Measurements from ENCODE around the gene RXFP1.

The RXFP1 gene

DNA sequence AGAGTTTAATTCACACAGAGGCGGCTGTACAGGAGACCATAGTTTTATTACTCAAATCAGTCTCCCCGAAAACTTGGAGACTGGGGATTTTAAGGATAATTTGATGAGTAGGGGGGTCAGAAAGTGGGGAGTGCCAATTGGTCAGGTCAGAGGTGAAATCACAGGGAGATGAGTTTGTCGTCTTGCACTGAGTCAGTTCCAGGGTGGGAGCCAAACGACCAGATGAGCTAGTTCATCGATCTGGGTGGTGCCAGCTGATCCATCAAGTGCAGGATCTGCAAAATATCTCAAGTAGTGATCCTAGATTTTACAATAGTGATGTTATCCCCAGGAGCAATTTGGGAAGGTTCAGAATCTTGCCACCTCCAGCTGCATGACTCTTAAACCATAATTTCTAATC lies 154.4 kb downstream of the RXFP1 start:
- no peak for DNase-seq

DNA sequence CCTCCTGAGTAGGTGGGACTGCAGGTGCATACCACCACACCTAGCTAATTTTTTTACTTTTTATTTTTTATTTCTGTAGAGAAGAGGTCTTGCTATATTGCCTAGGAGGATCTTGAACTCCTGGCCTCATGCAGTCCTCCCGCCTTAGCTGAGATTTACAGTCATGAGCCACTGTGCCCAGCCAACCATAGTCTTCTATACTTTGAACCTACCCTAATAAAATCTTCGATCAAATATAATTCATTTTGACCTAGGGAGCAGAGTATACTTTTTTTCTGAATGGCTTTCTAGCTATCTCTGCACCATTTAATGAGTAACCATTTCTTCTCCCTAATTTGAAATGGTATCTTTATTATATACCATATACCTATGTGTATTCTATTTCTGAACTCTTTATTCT lies 157.1 kb downstream of the RXFP1 start:
- DNase-seq: no peak

GRCh38 chr4:158681629-158682028 lies 159.9 kb downstream of the RXFP1 start:
- DNase-seq: no peak

DNA sequence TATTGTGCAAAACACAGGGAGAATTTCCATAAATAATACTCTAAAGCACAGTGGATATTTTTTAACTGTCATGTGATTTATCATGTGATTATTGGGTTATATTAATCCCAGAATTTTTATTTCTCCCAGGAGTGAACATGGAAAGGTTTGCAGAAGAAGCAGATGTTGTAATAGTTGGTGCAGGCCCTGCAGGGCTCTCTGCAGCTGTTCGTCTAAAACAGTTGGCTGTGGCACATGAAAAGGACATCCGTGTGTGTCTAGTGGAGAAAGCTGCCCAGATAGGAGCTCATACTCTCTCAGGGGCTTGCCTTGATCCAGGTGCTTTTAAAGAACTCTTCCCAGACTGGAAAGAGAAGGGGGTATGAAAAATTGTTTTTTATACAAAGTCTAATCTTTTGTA lies 160.4 kb downstream of the RXFP1 start:
- DNase-seq: no peak

- no peak for DNase-seq
Measured at GRCh38 chr4:158688813-158689212, 167.1 kb downstream of the RXFP1 start.

Data from DMS153 (cell line).